IPS DF 4.7 (cell line): ENCODE results near the gene STAB1.
"Not testable (repeated sequence)": the region's sequence is repeated elsewhere in the genome, so short reads cannot be mapped to it uniquely, and the experiment has no call there.

Experiments
- DNase-seq: peaks from one replicate; pipeline ENCODE4 v3.0.0-alpha.2; 2013; ENCODE audit warnings: low spot score; ENCODE audit errors: extremely low read depth

The STAB1 gene

GRCh38 chr3:52523386-52524257 lies 28.5 kb downstream of the STAB1 start:
- no peak for DNase-seq

GRCh38 chr3:52524258-52524751 lies 29.2 kb downstream of the STAB1 start:
- DNase-seq: no peak

- DNase-seq: no peak
Observed at GRCh38 chr3:52524752-52525679, 29.9 kb downstream of the STAB1 start.

GRCh38 chr3:52525680-52526561 lies 30.8 kb downstream of the STAB1 start:
- no peak for DNase-seq

- DNase-seq: not testable (repeated sequence)
Observed at GRCh38 chr3:52526671-52527038, 31.5 kb downstream of the STAB1 start.

- DNase-seq: no peak
Observed at GRCh38 chr3:52527039-52527731, 32.0 kb downstream of the STAB1 start.

GRCh38 chr3:52527732-52528585 lies 32.8 kb downstream of the STAB1 start:
- DNase-seq: no peak

- DNase-seq: no peak
Observed at GRCh38 chr3:52528586-52529375, 33.6 kb downstream of the STAB1 start.

- no peak for DNase-seq
Observed at GRCh38 chr3:52529376-52530333, 34.5 kb downstream of the STAB1 start.

- DNase-seq: no peak
Observed at GRCh38 chr3:52530918-52531826, 36.0 kb downstream of the STAB1 start.

GRCh38 chr3:52531860-52532516 lies 36.9 kb downstream of the STAB1 start:
- no peak for DNase-seq

GRCh38 chr3:52532517-52532837 lies 37.3 kb downstream of the STAB1 start:
- no peak for DNase-seq

- DNase-seq: no peak
Observed at GRCh38 chr3:52532838-52533622, 37.9 kb downstream of the STAB1 start.

GRCh38 chr3:52533623-52534280 lies 38.6 kb downstream of the STAB1 start, which contains the start of gene NT5DC2:
Gene NT5DC2, minus strand, starts transcription at chr3:52533857. Its CDS starts 120 bp downstream, at chr3:52533737.
- no peak for DNase-seq
